Measurements from ENCODE around the gene IRF2BP2.

GRCh38 chr1:234643850-234644134 lies 33.8 kb upstream of the IRF2BP2 start:
- no peak for TF ChIP-seq EZH2 (IDR thresholded peaks at IDR 0.05; ENCODE audit: borderline replicate concordance)
- TF ChIP-seq, protein P1, sequence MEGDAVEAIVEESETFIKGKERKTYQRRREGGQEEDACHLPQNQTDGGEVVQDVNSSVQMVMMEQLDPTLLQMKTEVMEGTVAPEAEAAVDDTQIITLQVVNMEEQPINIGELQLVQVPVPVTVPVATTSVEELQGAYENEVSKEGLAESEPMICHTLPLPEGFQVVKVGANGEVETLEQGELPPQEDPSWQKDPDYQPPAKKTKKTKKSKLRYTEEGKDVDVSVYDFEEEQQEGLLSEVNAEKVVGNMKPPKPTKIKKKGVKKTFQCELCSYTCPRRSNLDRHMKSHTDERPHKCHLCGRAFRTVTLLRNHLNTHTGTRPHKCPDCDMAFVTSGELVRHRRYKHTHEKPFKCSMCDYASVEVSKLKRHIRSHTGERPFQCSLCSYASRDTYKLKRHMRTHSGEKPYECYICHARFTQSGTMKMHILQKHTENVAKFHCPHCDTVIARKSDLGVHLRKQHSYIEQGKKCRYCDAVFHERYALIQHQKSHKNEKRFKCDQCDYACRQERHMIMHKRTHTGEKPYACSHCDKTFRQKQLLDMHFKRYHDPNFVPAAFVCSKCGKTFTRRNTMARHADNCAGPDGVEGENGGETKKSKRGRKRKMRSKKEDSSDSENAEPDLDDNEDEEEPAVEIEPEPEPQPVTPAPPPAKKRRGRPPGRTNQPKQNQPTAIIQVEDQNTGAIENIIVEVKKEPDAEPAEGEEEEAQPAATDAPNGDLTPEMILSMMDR (IDR thresholded peaks at IDR 0.05; ENCODE audit: poor library complexity): no peak
- no peak for TF ChIP-seq EZH2phosphoT487 (IDR thresholded peaks at IDR 0.05; ENCODE audit: low read depth, severe bottlenecking, unreplicated experiment)
